ENCODE measurements around the gene LSM2.
"Not testable (repeated sequence)": the region's sequence is repeated elsewhere in the genome, so short reads cannot be mapped to it uniquely, and the experiment has no call there.

- TF ChIP-seq CTCF (IDR thresholded peaks at IDR 0.05); EZH2 (IDR thresholded peaks at IDR 0.05; ENCODE audit: borderline replicate concordance, insufficient read depth, low read depth, low read length, poor library complexity, severe bottlenecking): not testable (repeated sequence)
Measured at GRCh38 chr6:31820399-31820798, 13.6 kb upstream of the LSM2 start.
